Stimulated activated CD8-positive, alpha-beta memory T cell treated with anti-CD3 and anti-CD28 coated beads, Interleukin-7, amount 100 ng/mL, for 4 hours (primary cell): ENCODE measurements around the gene CTCF.

ENCODE experiments used
- DNase-seq, 2 donors: peaks; one replicate each; pipeline ENCODE4 v3.0.0-alpha.2; 2020; ENCODE audit warnings: low read depth in 2 of 2

Gene CTCF

DNA sequence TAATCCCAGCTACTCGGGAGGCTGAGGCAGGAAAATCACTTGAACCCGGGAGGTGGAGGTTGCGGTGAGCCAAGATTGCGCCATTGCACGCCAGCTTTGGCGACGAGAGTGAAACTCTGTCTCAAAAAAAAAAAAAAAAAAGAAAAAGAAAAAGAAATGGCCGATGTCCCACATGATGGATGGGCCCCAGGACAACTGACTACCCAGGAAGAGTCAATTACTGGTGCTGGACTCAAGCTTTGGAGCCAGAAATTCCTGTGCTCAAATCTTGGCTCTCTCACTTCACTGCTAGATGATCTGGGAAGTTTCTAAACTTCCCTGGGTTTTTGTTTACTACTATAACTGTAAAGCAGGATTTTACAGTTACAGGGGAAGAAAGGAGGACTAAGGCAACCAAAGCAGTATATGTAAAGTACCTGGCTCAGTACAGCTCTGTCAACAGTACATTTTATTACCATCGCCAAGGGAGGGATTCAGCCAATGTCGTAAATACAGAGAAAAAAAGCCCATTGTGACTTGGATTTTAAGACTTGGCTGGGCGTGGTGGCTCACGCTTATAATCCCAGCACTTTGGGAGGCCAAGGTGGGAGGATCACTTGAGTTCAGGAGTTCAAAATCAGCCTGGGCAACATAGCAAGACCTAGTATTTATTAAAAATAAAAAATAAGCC, 116.2 kb downstream of the CTCF start:
- no peak for DNase-seq

DNA sequence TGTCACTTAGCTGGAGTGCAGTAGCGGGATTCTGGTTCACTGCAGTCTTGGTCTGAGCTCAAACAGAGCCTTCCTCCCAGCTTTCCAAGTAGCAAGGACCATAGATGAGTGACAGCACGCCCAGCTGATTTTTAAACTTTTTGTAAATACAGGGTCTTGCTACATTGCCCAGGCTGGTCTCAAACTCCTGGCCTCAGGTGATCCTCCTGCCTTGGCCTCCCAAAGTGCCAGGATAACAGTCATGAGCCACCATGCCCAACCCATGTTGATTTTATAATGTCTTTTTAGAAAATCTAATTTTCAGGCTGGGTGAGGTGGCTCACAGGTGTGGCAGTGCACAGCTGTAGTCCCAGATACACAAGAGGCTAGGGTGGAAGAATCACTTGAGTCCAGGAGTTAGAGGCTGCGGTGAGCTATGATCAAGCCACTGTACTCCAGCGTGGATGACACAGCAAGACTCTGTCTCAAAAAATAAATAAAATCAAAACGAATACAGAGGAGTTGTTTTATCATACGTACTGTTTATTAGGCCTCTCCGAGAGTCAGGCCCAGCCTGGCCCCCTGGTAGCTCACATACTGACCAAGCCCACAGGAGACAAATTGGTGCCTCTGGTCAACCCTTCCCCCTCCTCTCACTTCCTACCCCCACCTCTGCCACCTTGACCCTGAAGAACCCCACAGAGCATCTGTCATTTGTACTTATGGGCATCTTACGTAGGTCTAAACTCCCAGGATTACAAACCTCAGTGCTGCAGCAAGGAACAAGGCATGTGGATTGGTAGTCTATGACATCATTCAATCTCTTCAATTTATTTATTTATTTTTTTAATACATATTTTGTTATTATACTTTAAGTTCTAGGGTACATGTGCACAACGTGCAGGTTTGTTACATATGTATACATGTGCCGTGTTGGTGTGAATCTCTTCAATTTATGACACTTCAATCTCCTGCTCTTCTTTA, 117.9 kb downstream of the CTCF start:
- DNase-seq: no peak

DNA sequence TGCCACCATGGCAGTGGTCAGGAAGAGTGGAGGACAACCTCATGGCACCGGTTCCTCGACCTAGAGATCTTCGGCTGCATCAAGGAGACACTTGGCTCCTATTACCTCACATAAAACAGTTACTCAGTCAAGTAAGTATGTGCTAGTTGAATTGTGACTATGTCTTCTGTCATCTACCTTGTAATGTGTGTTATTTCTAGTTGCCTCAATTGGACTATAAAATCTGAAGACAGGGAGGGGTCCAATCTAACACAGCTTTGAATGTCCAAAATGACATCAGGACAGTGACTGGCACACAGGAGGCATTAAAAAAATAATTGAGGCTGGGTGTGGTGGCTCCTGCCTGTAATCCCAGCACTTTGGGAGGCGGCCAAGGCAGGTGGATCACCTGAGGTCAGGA, 121.4 kb downstream of the CTCF start:
- no peak for DNase-seq

DNA sequence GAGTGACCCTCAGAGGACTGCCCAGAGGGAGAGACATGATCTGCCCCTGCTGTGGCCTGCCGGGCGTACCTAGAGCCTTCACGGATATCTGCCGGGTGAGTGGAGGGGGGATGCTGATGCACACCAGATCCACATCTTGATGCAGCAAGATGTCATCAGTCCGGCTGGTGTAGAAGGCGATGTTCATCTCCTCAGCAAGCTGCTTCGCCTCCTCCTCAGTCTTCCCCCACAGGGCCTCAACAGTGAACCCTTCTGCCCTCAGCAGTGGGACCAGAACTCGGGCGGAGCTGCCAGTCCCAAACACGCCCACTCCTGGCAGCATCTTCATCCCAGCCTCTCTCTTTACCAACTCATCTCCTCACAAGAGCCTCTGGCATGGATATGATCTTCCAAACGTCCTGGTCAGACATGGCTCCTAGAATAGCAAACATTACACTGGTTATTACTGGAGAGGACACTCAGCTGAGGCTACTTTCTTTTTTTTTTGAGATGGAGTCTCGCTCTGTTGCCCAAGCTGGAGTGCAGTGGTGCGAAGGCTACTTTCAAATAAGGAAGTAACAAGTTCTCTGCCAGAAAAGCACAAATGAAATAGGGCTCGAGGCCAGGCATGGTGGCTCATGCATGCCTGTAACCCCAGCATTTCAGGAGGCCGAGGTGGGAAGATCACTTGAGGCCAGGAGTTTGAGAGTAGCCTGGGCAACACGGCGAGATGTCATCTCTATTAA, 123.2 kb downstream of the CTCF start:
- no peak for DNase-seq
